Breast epithelium (tissue), 4 donors: Measurements from ENCODE around the gene SLC35F1. TPM values are rescaled to one million over a fixed set of nuclear protein-coding genes. Genes with fewer than 3 reads are reported as not detected.

Source experiments
- DNase-seq, 2 donors: peaks; one replicate each; pipeline ENCODE4 v3.0.0-alpha.2; 2019; ENCODE audit warnings: low spot score in 2 of 2
- H3K27ac ChIP-seq, 2 donors: fragments of 200-600 bp; sonication (generic) in 1 of 2; one replicate each; pipeline ENCODE4 v1.5.1; 2016 to 2019; ENCODE audit warnings: mild to moderate bottlenecking in 1 of 2
- H3K27me3 ChIP-seq, 2 donors: fragments of 200-600 bp; sonication (generic) in 1 of 2; one replicate each; pipeline versions ENCODE4 v1.5.1 to v1.6.0; 2017 to 2019; ENCODE audit warnings: control low read depth in 1 of 2, mild to moderate bottlenecking in 1 of 2
- H3K36me3 ChIP-seq: fragments of 200-600 bp; one replicate; pipeline ENCODE4 v1.5.1; 2019
- H3K4me1 ChIP-seq, 2 donors: fragments of 200-600 bp; sonication (generic); one replicate each; pipeline ENCODE4 v1.5.1; 2016 to 2019; ENCODE audit warnings: control low read depth in 1 of 2
- H3K4me3 ChIP-seq, 3 donors: fragments of 200-600 bp; sonication (generic); 1 replicate in 2 of 3; 2 replicates in 1 of 3; pipeline ENCODE4 v1.5.1; 2016 to 2019; ENCODE audit warnings: mild to moderate bottlenecking in 3 of 3, moderate library complexity in 2 of 3
- H3K9me3 ChIP-seq, 2 donors: fragments of 200-600 bp; sonication (generic) in 1 of 2; one replicate each; pipeline ENCODE4 v1.5.1; 2016 to 2019; ENCODE audit warnings: control low read depth in 1 of 2
- CTCF ChIP-seq, 3 donors: fragments of 450-650 bp; IDR thresholded peaks; one replicate each; pipeline ENCODE4 v1.5.1; 2016 to 2017; ENCODE audit warnings: antibody characterized with exemption in 3 of 3, mild to moderate bottlenecking in 3 of 3, moderate library complexity in 3 of 3
- POLR2A ChIP-seq: fragments of 450-650 bp; IDR thresholded peaks from one replicate; pipeline ENCODE4 v1.6.1; 2016; ENCODE audit warnings: antibody characterized with exemption, mild to moderate bottlenecking, moderate library complexity
- POLR2AphosphoS5 ChIP-seq, 3 donors: sonication (generic); formaldehyde crosslinking; IDR thresholded peaks; one replicate each; pipeline ENCODE4 v1.6.1; 2017; ENCODE audit warnings: antibody characterized with exemption in 3 of 3
- intact Hi-C: fragments of 100-400 bp; cut with DNase I; formaldehyde crosslinking; loops from one replicate; pipeline ENCODE4 v1.15.1; 2023; ENCODE audit warnings: low total_unique reads
- total RNA-seq, 3 donors: library from RNA; depleted of rRNA; stranded (reverse); fragments of >200 nt; gene quantifications; one replicate each; pipeline ENCODE4 v1.1.0, GENCODE V29; 2016

Gene SLC35F1
- total RNA-seq, 3 donors from 2014 or later, result 0.66 to 2.5 (median 0.80) TPM

- no peak for DNase-seq
- intact Hi-C loops, result no loop called here
- H3K4me3 ChIP-seq, result no peak overlapping the region
Measured at GRCh38 chr6:117951783-117952182, 44.7 kb downstream of the SLC35F1 start.

GRCh38 chr6:117955684-117956256, 48.7 kb downstream of the SLC35F1 start:
- Histone ChIP-seq H3K9me3 (no peaks in the 10 kb centered on the region), H3K27me3 (no peaks in the 10 kb centered on the region), H3K36me3 (no peaks in the 10 kb centered on the region), H3K4me3 (no peak overlapping the region), H3K27ac (no peak overlapping the region), H3K4me1 (no peaks in the 10 kb centered on the region)
- intact Hi-C loops, result no loop called here
- no peak for DNase-seq
- TF ChIP-seq POLR2A, result no peak
- TF ChIP-seq CTCF (IDR thresholded peaks at IDR 0.05), result no peak
- no peak for TF ChIP-seq POLR2AphosphoS5 (IDR thresholded peaks at IDR 0.05)

More at GRCh38 chr6:117951783-117952182, 44.7 kb downstream of the SLC35F1 start:
- Histone ChIP-seq H3K27me3 (no peaks in the 10 kb centered on the region), H3K27ac (no peak overlapping the region), H3K9me3 (no peaks in the 10 kb centered on the region), H3K4me1 (no peaks in the 10 kb centered on the region), H3K36me3 (no peaks in the 10 kb centered on the region)
- TF ChIP-seq POLR2A, result no peak
- no peak for TF ChIP-seq POLR2AphosphoS5 (IDR thresholded peaks at IDR 0.05)
- no peak for TF ChIP-seq CTCF (IDR thresholded peaks at IDR 0.05)

GRCh38 chr6:117956386-117956785, 49.3 kb downstream of the SLC35F1 start:
- H3K9me3 ChIP-seq, result no peaks in the 10 kb centered on the region
- no peak overlapping the region for H3K4me3 ChIP-seq
- H3K4me1 ChIP-seq, result no peaks in the 10 kb centered on the region
- intact Hi-C loops, result no loop called here
- H3K27me3 ChIP-seq, result no peaks in the 10 kb centered on the region
- no peak for DNase-seq
- H3K36me3 ChIP-seq, result no peaks in the 10 kb centered on the region
- no peak overlapping the region for H3K27ac ChIP-seq
- TF ChIP-seq CTCF (IDR thresholded peaks at IDR 0.05) (no peak), POLR2A (no peak), POLR2AphosphoS5 (IDR thresholded peaks at IDR 0.05) (no peak)

- H3K9me3 ChIP-seq, result no peaks in the 10 kb centered on the region
- intact Hi-C loops, result no loop called here
- H3K4me3 ChIP-seq, result no peak overlapping the region
- H3K36me3 ChIP-seq, result no peaks in the 10 kb centered on the region
- DNase-seq, result no peak
- no peaks in the 10 kb centered on the region for H3K27me3 ChIP-seq
- H3K4me1 ChIP-seq, result no peaks in the 10 kb centered on the region
- TF ChIP-seq CTCF (IDR thresholded peaks at IDR 0.05), result no peak
- no peak for TF ChIP-seq POLR2AphosphoS5 (IDR thresholded peaks at IDR 0.05)
- no peak for TF ChIP-seq POLR2A
- no peak overlapping the region for H3K27ac ChIP-seq
Measured at GRCh38 chr6:117958536-117958935, 51.5 kb downstream of the SLC35F1 start.

GRCh38 chr6:117960877-117961276, 53.8 kb downstream of the SLC35F1 start:
- no peak for DNase-seq
- no peaks in the 10 kb centered on the region for H3K36me3 ChIP-seq
- H3K27ac ChIP-seq, result no peak overlapping the region
- no peaks in the 10 kb centered on the region for H3K27me3 ChIP-seq
- intact Hi-C loops, result no loop called here
- TF ChIP-seq POLR2AphosphoS5 (IDR thresholded peaks at IDR 0.05) (no peak), POLR2A (no peak), CTCF (IDR thresholded peaks at IDR 0.05) (no peak)
- H3K9me3 ChIP-seq, result peaks cover 7 to 20% of the 10 kb centered on the region in 2 donors
- no peaks in the 10 kb centered on the region for H3K4me1 ChIP-seq
- H3K4me3 ChIP-seq, result no peak overlapping the region
